Lower leg skin (tissue), 3 donors: ENCODE measurements around the gene CCDC188.

Source experiments
- CTCF ChIP-seq, 3 donors: fragments of 450-650 bp; IDR thresholded peaks; one replicate each; pipeline ENCODE4 v1.5.1; 2016; ENCODE audit warnings: antibody characterized with exemption in 3 of 3, mild to moderate bottlenecking in 3 of 3, moderate library complexity in 2 of 3
- POLR2A ChIP-seq, 2 donors: fragments of 450-650 bp; IDR thresholded peaks; one replicate each; pipeline ENCODE4 v1.6.1; 2016 to 2017; ENCODE audit warnings: antibody characterized with exemption in 2 of 2, mild to moderate bottlenecking in 1 of 2, moderate library complexity in 1 of 2

GRCh38 chr22:20196094-20196842, 45.4 kb upstream of the CCDC188 start:
- TF ChIP-seq CTCF (IDR thresholded peaks at IDR 0.05) = no peak
- TF ChIP-seq POLR2A (IDR thresholded peaks at IDR 0.05) = no peak
